Inflammatory macrophage treated with lipopolysaccharide for 4 hours (primary cell): ENCODE results near the gene PLAAT1.

Experiments
- DNase-seq: peaks from one replicate; pipeline ENCODE4 v3.0.0-alpha.2; 2020

Gene PLAAT1

DNA sequence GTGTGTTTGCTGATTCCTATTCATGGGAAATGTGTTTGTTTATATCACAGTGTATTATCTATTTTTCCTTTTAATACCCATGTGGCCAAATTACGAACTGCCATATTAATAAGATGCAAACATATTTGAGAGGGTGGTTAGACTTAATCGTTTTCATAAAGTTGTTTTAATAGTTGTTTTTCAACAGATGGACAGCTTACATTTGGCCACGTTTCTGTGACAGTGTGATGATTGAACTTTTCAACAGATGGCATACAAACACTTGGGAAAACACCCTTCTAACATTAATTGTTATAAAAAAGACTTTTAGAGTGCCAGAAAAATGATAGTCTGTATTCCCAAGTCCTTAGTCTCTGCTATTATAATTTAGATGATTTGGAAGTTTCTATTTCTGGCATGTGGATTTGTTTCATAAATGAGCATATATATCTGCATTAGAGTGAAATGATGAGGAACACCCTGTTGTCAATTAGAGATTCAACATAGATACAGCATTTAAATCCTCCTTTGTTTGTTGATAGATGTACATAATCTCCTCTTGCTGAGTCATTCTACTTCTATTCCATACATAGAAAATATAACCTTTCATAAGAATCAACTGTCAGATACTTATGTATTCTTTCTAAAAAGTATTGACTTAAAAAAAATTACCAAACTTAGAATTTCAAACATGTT is 13.1 kb downstream of the PLAAT1 start:
- DNase-seq: no peak

DNA sequence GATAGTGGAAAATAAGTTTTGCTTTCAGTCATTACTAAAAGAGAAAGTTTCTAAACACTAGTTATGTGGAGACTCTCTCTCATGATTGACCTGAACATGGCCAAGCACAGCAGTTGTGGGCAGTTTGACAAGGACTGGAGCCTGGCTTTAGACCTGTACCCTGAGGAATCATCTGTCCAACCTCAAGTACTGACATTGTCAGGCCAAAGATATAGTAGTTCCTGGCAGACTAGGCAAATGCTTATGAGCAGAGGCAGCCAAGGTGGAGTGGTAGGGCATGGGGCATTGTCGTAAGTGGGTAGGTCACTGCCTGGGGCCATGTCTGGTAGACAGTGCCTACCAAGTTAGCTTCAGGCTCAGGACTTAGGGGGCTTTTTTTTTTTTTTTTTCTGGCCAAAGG is 20.9 kb downstream of the PLAAT1 start:
- no peak for DNase-seq

DNA sequence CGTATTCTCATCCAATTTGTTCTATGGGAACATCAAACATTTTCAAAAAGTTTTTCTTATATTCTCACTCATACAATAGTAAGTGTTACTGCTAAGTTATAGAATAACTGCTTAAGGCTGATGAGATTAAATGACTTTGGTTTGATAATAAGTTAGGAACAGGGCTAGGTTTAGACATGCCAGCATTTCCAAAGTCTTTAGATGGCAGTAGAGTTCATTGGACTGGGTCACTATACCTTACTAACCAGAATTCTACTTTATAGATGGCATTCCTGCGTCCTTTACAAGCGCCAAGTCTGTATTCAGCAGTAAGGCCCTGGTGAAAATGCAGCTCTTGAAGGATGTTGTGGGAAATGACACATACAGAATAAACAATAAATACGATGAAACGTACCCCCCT is 21.7 kb downstream of the PLAAT1 start:
- DNase-seq: no peak

DNA sequence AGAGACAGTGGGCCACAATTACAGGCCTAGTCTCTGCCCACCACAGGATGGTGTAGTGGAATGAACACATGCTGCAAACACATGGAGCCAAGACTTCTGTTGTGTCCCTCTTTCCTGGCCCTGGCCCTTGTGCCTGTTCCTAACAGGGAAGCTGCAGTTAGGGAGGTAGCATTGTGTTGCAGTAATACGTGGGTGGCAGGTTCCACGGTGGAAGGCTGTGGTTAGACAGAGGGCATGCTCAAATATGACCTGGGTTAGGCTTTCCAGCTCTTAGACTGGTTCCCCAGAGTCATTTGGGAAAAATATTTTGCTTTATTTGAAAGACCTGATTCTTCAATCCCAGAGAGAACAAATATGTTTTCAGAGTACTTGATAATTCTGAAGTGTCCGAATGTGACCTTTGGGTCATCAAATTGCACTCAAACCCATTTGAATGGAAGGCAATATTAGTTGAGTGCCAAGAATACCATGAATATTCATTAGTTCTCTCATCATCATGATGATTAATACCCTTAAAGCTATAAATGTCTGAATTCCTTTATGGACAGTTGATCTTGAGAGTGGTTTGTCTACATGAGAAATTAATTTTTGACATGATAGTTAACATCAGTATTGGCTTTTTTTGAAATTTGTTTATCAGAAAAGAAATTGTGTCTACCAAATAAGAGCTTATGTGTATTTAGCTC is 28.5 kb downstream of the PLAAT1 start:
- DNase-seq: no peak

DNA sequence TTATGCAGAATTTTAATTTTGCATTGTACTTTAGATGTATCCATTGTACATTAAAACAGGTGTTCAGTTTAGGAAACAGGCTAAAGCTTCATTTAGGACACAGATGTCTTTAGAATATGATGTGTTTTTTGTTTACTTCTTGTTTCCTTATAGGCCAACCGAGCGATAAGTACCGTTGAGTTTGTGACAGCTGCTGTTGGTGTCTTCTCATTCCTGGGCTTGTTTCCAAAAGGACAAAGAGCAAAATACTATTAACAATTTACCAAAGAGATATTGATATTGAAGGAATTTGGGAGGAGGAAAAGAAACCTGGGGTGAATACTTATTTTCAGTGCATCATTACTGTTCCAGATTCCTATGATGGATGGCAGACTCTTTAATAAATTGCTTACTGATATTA is 29.4 kb downstream of the PLAAT1 start:
- no peak for DNase-seq

DNA sequence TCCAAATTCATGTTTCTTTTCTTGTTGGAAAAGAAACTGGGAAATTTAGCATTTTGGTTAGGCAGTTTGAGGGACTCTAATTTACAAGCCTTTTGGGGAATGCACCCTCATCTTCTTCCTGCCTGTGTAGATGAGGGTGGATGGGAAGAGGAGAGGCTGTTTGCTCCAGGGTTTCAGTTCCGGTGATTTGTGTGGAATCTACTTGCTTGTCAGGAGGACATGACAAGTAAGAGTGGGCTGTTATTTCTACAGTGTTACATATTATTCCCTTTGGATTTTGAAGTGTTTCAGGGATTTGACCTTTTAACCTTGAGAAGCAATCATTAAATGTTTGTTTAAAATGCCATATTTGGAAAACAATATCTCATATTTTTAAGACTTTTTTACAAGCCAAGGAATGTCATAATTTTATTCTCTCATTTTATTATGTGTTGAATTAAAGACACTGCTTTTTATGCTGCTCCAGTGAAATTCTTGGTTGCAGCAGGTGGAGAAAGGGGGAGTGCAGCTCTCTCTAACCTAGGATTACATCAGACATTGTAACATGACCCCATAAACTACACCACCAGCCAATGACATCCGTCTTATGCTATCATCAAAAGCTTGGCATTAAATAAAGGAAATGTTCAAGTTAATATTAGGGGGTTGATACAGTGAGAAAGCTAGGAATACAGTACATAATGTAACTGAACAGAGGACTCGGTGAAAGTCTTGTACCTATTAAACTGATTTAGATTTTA is 30.2 kb downstream of the PLAAT1 start:
- DNase-seq: no peak

DNA sequence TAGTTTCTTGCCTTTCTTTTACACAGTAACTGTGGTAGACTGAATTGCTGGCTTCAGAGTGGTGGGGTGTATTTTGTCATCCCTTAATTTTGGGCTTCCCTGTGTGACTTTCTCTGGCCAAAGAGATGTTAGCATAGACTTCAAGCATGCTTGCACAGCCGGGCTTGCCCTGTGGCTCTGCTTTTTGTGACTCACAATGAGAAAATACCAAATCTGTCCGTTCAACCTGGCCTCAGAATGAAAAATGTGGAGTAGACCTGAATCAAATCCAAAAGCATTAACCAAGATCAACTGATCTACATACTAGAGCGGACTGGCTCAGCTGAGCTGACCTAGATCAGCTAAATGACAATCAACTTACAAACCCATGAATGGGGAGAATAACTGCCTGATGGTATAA is 51.4 kb downstream of the PLAAT1 start:
- DNase-seq: no peak

DNA sequence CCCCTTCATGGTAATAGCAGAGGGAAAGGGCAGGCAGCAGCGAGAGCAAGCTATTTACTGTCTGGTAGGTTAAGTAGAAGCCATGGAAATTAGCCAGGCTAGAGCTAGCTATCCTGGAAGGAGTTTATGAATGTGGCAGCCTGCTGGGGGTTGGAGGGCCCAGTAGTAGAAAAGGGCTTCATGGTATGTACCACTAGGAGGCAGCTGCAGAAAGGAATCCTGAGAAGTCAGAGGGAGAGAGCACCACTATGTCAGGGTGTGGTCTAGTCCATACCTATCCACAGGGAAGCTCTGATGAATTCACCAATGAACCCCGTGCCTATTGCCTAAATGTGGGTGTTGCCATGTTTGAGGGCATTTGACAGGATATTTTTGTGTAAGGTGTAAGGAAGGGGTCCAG is 55.0 kb downstream of the PLAAT1 start:
- DNase-seq: no peak

DNA sequence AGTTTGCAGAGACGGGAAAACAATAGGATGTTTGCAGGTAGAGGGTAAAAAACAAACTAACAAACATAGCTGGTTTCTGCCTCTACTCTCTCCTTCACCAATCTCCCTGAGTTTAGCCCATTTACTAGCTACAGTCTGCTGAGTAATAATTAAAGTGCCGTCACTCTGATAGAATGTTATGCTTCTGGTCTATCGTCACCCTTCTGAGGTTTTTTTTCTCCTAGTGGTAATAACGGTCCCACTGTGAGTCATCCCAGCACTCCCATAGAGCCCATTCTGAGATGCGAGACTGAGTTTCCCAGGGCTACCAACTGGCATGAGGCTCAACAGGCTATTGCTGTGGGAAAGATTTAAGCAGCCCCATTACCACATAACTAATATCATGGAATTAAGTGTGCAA is 56.4 kb downstream of the PLAAT1 start:
- DNase-seq: no peak

DNA sequence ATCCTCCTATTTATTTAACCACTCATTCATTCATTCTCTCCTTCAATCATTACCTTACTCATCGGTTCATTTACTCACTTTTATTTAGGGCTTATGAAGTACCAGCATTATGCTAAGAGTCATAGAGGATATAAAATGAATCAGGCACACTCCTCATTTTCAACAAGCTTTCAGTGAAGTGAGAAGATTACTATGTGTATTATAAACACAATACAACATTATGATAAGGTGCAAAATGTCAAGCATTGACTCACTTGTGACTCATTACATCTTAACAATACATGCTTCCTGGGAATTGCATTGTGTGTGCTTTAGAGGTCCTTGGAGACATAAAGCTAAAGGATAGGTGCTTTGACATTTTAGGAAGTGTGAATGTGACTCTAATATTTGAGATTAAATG is 60.4 kb downstream of the PLAAT1 start:
- no peak for DNase-seq

DNA sequence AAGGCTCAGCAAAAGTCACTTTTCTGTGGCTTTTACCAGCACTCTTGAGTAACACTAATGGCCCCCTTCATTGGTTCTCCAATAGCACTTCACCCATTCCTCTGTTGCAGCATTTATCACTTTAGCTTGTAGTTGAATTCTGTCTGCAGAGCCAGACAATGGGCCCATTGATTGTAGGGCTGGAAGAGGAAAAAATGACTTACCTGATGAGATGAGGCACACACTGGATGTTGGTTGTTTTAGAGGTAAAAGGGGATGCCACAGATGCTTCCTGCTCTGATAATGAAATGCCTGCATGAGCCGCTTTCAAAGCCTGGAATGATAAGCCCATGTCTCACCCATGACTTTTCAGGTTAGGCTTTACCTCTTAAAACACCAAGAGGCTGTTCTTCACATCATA is 64.3 kb downstream of the PLAAT1 start:
- no peak for DNase-seq

DNA sequence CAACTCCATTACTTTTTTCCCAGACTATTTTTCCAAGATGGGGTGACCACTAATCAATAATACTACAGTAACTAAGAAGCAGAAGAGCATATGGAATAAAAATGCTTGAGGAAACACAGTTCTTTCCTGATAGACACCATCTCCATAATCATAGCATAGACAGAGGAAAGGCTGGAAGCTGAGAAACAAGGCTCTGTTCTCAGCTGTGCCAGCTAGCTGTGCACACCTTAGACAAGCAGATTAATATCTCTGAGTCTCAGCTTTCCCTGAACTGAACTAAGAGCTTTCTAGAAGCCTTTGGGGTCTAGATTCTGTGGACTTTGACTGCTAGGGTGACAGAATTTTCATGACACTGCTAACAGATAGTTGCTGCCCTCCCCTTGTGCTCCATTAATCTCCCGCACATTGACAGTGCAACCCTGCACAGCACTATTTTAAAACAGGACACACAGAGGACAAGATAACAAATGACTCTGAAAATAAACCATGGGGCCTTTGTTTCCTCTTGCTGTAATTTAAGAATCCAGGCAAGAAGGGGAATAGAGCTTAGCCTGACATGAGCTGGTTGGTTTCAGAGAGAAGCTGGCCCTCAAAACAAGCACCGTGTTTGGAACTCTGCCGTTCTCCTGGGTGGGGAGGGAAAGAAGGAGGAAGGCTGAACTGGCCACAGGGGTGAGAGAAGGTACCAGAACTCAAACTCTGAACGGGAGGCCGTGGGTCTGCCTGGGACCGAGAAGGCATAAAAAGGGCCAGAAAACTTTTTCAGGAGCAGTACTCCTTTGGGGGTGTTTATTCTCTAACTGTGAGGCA is 70.1 kb downstream of the PLAAT1 start:
- DNase-seq: no peak

DNA sequence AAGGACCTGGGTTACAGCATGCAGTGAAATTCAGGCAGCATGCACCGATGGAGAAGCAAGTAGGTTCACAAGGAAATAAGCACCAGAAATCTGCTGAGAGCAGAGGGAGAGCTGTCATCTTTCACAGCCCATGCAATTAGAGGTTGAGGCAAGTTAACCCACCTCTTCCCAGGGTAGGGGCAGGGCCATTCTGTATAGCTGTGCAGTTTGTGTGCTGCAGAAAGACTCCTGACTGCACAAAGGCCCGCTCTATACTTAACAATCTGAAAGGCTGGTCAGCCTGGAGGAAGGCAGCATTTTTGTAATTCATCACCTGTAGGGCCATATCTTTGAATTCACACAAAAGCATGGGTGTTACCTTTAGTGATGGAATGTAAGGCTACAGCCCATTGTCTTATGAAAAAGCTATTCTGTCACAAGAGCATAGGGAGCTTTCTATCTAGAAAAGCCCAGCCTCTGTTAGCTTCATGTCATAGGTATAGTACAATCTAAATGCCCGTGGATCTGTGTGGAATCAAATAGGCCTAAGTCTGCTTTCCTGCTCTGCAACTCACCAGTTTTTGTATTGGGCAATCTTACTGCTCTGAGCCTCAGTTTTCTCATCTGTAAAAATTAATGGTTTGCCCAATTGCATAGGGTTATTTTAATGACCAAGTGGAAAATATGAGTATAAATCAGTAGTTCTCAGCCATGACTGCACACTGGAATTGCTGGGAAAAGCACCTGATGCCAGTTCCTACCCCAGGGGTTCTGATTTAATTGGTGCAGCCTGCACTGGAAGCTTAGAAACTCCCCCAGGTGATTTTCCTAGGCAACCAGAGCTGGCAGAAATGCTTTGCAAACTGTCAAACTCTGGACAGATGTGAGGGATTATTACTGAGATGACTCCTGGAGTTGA is 72.3 kb downstream of the PLAAT1 start:
- no peak for DNase-seq

DNA sequence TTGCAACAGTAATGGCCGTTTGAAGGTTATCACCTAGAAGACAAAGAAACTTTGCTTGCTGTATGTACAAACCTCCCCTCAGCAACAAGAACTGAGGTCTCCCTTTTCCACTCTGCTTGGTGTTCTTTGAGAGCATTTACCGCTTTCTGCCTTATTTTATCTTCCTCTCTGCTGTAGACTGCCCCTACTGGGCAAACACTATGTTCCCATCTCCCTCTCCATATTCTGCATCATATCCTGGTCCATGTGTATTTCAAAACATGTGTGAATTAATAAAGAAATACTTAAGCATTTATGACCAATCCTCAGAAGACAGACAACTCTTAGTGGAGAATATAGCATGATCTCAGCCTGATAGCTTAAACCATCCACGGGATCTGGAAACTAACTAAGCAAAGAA is 73.1 kb downstream of the PLAAT1 start:
- no peak for DNase-seq

DNA sequence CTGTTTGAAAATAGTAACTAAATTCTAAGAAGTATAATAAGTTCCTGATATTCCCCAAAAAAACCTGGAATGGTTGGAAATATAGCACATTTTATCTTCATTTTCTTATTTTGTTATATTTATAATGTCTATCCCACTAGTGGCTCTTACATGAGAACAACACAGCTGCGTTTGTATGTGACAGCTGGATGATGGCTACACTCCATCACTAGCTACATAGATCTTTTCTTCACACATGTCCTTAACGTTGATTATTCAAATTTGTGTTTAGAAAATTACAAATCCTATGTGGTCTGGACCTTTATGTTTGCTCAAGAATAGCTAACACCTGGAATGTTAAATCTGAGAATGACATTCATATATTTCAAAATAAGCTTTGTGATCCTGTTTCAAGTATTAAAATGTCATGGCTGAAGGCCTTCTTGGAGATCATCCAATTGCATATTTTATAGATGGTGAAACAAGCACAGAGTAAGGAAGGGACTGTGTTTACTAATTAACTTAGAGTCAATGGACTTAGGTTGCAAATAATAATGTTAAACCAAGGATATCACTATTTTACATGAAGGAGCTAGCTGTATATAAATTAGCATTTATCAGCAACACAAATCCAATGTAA is 76.8 kb downstream of the PLAAT1 start:
- DNase-seq: no peak
